ENCODE results near the gene ZNF415.

The ZNF415 gene

DNA sequence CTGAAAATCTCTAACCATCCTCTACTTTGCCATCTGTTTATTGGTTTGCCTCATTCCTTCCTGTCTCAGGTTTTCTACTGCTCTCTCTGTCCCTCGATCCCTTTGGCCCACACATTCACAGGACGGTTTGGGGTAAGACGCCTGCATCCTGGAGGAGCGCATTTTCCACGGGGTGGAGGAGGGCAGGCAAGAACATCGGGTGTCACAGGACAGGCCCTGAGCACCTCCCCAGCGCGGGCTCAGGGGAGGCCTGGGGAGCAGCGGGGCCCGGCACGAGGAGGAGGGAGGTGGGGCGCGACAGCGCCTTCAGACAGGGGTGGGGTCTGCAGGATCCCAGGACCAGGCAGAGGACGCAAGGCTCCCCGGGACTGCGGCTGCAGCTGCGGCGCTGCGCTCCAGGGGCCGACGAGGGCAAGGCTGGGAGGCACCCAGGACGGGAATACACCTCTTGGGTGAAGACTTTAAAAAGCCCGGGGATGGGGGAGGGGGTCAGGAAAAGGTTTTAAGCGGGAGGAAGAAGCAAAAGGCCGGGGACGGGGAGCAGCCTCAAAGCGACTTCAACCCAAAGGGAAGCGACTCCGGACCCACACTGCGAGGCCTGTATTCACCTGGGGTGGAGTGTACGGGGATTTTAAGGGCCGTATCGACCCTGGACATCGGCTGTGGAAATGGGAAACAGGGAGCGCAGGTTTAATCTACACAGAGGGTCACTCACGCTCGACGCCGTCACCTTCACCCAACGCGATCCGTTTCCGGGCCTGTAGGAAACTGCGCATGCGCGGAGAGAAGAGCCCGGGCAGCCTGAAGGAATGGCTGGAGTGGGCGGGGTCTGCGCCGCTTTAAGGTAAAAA is at the start of gene ZNF415:
Gene ZNF415, minus strand, starts transcription at position 770 of the 851 bp plus-strand sequence. CDS start 10,234 bp downstream, outside the sequence.
- H3K27ac ChIP-seq (ENCODE audit: low read length): no peak within 1 kb of the TSS

DNA sequence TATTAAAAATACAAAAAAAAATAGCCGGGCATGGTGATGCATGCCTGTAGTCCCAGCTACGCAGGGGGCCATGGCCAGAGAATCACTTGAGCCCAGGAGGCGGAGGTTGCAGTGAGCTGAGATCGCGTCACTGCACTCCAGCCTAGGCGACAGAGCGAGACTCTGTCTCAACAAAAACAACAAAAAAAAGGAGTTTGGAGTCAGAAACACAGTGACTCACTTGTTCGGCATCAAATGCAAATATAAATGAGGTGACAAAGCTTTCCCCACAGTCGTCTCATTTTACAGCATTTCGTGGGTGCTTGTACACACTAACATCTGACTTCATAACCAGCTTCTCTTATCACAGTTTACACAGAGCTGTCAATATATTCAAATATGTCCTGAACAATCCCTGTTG is 49.5 kb upstream of the ZNF415 start:
- Histone ChIP-seq H3K36me3 (ENCODE audit: control insufficient read depth, low read depth, low read length) (no peaks in the 10 kb centered on the region), H3K4me3 (ENCODE audit: low read length) (no peak overlapping the region), H3K9ac (ENCODE audit: low read length) (no peak overlapping the region), H3K27me3 (ENCODE audit: control insufficient read depth, insufficient read depth, low read length) (no peaks in the 10 kb centered on the region), H3K9me3 (ENCODE audit: control insufficient read depth, low read depth, low read length) (no peaks in the 10 kb centered on the region), H3K4me1 (ENCODE audit: control insufficient read depth, low read depth, low read length) (no peaks in the 10 kb centered on the region), H3K27ac (ENCODE audit: low read length) (no peak overlapping the region)

More for the DNA sequence above, at the start of gene ZNF415:
- Histone ChIP-seq H3K36me3 (ENCODE audit: control insufficient read depth, low read depth, low read length) (no peaks in the 10 kb centered on the region), H3K9me3 (ENCODE audit: control insufficient read depth, low read depth, low read length) (no peaks in the 10 kb centered on the region), H3K4me1 (ENCODE audit: control insufficient read depth, low read depth, low read length) (peaks cover 3% of the 10 kb centered on the region), H3K27me3 (ENCODE audit: control insufficient read depth, insufficient read depth, low read length) (peaks cover 16% of the 10 kb centered on the region), H3K9ac (ENCODE audit: low read length) (peak within 1 kb of the TSS; percentile 53), H3K4me3 (ENCODE audit: low read length) (peak within 1 kb of the TSS; percentile 90)

DNA sequence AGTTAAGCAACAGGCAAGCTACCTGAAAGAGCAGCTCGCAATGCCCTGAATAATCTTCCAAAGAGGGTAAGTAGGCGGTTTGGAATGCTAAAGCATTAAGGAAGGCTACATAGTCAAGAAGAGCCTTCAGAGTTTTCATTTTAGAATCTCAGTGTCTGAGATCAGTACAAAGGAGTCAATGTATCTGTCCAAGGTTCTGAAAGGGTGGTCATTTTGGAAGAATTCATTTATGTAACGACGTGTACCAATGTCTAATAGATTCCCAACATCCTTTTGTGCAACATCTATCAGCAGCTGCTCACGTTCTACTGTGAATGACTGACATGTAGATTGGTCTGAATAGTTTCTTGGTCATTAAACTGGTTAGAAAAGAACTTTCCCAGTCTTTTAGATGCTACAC is 45.3 kb upstream of the ZNF415 start:
- Histone ChIP-seq H3K9ac (ENCODE audit: low read length) (no peak overlapping the region), H3K4me1 (ENCODE audit: control insufficient read depth, low read depth, low read length) (no peaks in the 10 kb centered on the region), H3K27ac (ENCODE audit: low read length) (no peak overlapping the region), H3K4me3 (ENCODE audit: low read length) (no peak overlapping the region), H3K9me3 (ENCODE audit: control insufficient read depth, low read depth, low read length) (peaks cover 6% of the 10 kb centered on the region), H3K36me3 (ENCODE audit: control insufficient read depth, low read depth, low read length) (no peaks in the 10 kb centered on the region), H3K27me3 (ENCODE audit: control insufficient read depth, insufficient read depth, low read length) (no peaks in the 10 kb centered on the region)

DNA sequence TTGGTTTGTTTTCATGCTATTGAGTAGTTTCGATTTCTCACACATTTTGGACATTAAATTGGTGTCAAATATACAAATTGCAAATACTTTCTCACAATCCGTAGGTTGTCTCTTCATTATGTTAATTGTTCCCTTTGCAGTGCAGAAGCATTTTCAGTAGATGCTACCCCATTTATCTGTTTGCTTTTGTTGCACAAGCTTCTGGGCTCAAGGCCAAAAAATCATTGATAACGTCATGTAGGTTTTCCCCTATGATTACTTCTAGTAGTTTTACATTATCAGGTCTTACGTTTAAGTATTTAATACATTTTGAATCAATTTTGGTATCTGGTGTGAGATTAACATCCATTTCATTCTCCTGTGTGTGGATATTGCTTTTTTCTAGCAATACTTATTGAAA is 40.2 kb upstream of the ZNF415 start:
- H3K9me3 ChIP-seq (ENCODE audit: control insufficient read depth, low read depth, low read length): peaks cover 13% of the 10 kb centered on the region
- H3K9ac ChIP-seq (ENCODE audit: low read length): no peak overlapping the region

DNA sequence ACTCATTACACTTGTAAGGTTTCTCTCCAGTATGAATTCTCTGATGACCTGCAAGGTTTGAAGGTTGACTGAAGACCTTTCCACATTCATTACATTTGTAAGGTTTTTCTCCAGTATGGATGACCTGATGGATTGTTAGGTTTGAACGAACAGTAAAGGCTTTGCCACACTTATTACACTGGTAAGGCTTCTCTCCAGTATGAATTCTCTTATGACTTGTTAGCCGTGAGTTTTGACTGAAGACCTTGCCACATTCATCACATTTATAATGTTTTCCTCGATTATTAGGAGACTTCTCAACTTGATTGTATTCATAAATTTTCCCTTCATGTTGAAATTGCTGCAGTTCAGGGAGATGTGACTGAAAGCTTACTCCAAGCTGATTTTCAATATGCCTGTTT is 33.0 kb upstream of the ZNF415 start:
- Histone ChIP-seq H3K27ac (ENCODE audit: low read length) (no peak overlapping the region), H3K9ac (ENCODE audit: low read length) (no peak overlapping the region), H3K27me3 (ENCODE audit: control insufficient read depth, insufficient read depth, low read length) (no peaks in the 10 kb centered on the region), H3K4me3 (ENCODE audit: low read length) (no peak overlapping the region), H3K4me1 (ENCODE audit: control insufficient read depth, low read depth, low read length) (no peaks in the 10 kb centered on the region), H3K9me3 (ENCODE audit: control insufficient read depth, low read depth, low read length) (peaks cover 36% of the 10 kb centered on the region), H3K36me3 (ENCODE audit: control insufficient read depth, low read depth, low read length) (peaks cover 5% of the 10 kb centered on the region)

More for the DNA sequence above, 40.2 kb upstream of the ZNF415 start:
- Histone ChIP-seq H3K4me3 (ENCODE audit: low read length) (no peak overlapping the region), H3K36me3 (ENCODE audit: control insufficient read depth, low read depth, low read length) (no peaks in the 10 kb centered on the region), H3K27ac (ENCODE audit: low read length) (no peak overlapping the region), H3K27me3 (ENCODE audit: control insufficient read depth, insufficient read depth, low read length) (no peaks in the 10 kb centered on the region), H3K4me1 (ENCODE audit: control insufficient read depth, low read depth, low read length) (no peaks in the 10 kb centered on the region)

DNA sequence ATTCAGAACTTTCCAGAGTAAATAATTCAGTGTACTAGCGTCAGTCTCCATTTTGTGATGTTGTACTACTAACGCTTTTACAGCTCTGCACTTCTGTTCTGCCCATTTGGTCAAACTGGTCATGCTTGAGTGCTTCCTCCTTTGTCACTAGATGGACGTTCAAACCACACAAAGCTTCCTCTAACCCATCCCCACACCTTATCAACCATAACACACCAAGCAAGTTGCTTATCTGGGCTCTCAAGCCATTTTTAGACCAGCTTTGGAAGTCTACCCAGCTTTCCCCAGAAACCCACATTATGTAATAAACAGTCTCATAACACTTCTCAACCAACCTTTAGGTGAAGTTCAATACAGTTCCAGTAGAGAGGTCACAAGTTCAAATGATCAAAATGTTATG is 28.4 kb upstream of the ZNF415 start:
- Histone ChIP-seq H3K27ac (ENCODE audit: low read length) (no peak overlapping the region), H3K9me3 (ENCODE audit: control insufficient read depth, low read depth, low read length) (peaks cover 23% of the 10 kb centered on the region), H3K4me3 (ENCODE audit: low read length) (no peak overlapping the region), H3K9ac (ENCODE audit: low read length) (no peak overlapping the region), H3K36me3 (ENCODE audit: control insufficient read depth, low read depth, low read length) (peaks cover 5% of the 10 kb centered on the region), H3K27me3 (ENCODE audit: control insufficient read depth, insufficient read depth, low read length) (peaks cover 11% of the 10 kb centered on the region), H3K4me1 (ENCODE audit: control insufficient read depth, low read depth, low read length) (no peaks in the 10 kb centered on the region)

DNA sequence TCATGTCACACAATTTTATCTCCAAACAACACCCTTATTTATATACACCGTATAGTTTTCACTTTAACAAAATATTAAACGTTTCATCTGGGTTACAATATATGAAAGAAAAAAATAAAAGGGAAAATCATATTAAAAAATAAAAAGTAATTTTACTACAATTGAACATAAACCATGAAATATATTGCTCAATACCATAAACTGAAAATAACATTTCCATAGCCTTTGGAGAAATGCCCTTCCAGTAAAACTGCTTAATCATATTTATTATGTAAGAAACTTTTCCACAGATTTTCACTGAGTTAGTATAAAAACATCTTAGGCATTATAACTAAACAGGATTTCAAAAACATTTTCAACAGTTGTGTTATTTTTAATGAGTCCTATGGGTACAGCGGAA is 27.6 kb upstream of the ZNF415 start:
- Histone ChIP-seq H3K9me3 (ENCODE audit: control insufficient read depth, low read depth, low read length) (peaks cover 15% of the 10 kb centered on the region), H3K27me3 (ENCODE audit: control insufficient read depth, insufficient read depth, low read length) (peaks cover 11% of the 10 kb centered on the region), H3K4me1 (ENCODE audit: control insufficient read depth, low read depth, low read length) (no peaks in the 10 kb centered on the region), H3K4me3 (ENCODE audit: low read length) (no peak overlapping the region), H3K36me3 (ENCODE audit: control insufficient read depth, low read depth, low read length) (no peaks in the 10 kb centered on the region), H3K9ac (ENCODE audit: low read length) (no peak overlapping the region), H3K27ac (ENCODE audit: low read length) (no peak overlapping the region)

DNA sequence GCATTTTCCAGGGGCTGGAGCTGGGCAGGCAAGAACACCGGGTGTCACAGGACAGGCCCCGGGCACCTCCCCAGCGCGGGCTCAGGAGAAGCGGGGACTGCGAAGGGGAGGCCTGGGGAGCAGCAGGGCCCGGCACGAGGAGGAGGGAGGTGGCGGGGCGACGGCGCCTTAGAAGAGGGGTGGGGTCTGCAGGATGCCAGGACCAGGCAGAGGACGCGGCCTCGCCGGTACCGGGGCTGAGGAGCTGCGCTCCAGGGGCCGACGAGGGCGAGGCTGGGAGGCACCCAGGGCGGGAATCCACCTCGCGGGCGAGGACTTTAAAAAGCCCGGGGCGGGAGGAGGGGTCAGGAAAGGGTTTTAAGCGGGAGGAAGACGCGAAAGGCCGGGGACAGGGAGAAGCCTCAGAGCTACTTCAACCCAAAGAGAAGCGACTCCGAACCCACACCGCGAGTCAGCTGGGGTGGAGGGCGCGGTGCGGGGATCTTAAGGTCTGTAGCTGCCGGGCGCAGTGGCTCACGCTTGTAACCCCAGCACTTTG is 25.5 kb upstream of the ZNF415 start:
- Histone ChIP-seq H3K27ac (ENCODE audit: low read length) (no peak overlapping the region), H3K27me3 (ENCODE audit: control insufficient read depth, insufficient read depth, low read length) (peaks cover 11% of the 10 kb centered on the region), H3K9ac (ENCODE audit: low read length) (peak overlapping the region; percentile 56), H3K36me3 (ENCODE audit: control insufficient read depth, low read depth, low read length) (peaks cover 3% of the 10 kb centered on the region), H3K4me1 (ENCODE audit: control insufficient read depth, low read depth, low read length) (no peaks in the 10 kb centered on the region), H3K9me3 (ENCODE audit: control insufficient read depth, low read depth, low read length) (no peaks in the 10 kb centered on the region), H3K4me3 (ENCODE audit: low read length) (peak overlapping the region; percentile 78)

DNA sequence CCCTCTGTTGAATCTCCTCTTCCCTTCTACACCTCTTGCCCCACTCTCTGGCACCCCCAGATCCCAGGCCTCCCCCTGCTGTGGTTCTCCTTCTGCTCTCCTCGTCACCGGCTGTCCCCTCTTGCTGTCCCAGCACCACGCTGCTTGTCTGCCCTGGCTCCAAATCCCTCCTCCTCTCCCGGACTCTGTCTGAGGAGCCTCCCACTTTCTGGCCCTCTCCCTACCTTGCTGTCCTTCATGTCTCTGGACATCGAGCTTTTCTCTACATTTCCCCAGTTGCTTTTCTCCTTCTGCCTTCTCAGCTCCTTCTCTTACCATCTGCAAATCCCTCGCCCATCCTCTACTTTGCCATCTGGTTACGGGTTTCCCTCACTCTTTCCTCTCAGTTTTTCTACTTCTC is 24.9 kb upstream of the ZNF415 start:
- Histone ChIP-seq H3K4me3 (ENCODE audit: low read length) (peak overlapping the region; percentile 78), H3K4me1 (ENCODE audit: control insufficient read depth, low read depth, low read length) (no peaks in the 10 kb centered on the region), H3K9ac (ENCODE audit: low read length) (no peak overlapping the region), H3K27me3 (ENCODE audit: control insufficient read depth, insufficient read depth, low read length) (peaks cover 11% of the 10 kb centered on the region), H3K27ac (ENCODE audit: low read length) (no peak overlapping the region), H3K9me3 (ENCODE audit: control insufficient read depth, low read depth, low read length) (no peaks in the 10 kb centered on the region), H3K36me3 (ENCODE audit: control insufficient read depth, low read depth, low read length) (peaks cover 3% of the 10 kb centered on the region)

DNA sequence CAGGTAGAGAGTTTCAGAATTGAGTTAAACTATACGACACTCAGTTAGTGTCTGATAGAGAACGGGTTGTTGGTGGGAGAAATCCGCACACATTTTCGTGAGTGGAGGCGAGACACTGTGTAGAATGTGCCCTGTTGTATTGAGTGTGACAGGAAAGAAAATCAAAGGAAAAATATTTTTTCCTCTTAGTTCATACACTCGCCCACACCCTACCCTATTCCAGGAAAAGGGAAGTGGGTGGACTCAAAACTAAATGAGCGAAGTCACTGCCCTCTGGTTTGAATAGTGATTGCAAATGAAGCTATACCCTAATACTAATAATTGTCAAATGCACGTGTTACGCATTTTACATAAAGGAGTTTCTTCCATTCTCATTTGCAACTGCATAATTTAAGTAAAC is 24.1 kb upstream of the ZNF415 start:
- Histone ChIP-seq H3K9ac (ENCODE audit: low read length) (no peak overlapping the region), H3K9me3 (ENCODE audit: control insufficient read depth, low read depth, low read length) (no peaks in the 10 kb centered on the region), H3K27me3 (ENCODE audit: control insufficient read depth, insufficient read depth, low read length) (peaks cover 11% of the 10 kb centered on the region), H3K4me1 (ENCODE audit: control insufficient read depth, low read depth, low read length) (no peaks in the 10 kb centered on the region), H3K4me3 (ENCODE audit: low read length) (no peak overlapping the region), H3K27ac (ENCODE audit: low read length) (no peak overlapping the region), H3K36me3 (ENCODE audit: control insufficient read depth, low read depth, low read length) (peaks cover 3% of the 10 kb centered on the region)

DNA sequence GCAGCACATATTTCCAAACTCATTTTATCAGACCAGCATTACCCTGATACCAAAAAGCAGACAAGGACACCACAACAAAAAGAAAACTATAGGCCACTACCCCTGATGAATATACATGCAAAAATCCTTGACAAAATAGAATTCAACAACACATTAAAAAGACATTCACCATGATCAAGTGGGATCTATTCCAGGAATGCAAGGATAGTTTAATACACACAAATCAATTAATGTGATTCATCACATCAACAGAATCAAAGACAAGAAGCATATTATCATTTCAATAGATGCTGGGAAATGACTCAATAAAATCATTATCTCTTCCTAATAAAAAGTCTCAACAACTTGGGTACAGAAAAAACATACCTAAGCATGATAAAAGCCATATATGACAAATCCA is 14.9 kb upstream of the ZNF415 start:
- no peak overlapping the region for H3K27ac ChIP-seq (ENCODE audit: low read length)
- H3K36me3 ChIP-seq (ENCODE audit: control insufficient read depth, low read depth, low read length): peaks cover 18% of the 10 kb centered on the region
- H3K4me1 ChIP-seq (ENCODE audit: control insufficient read depth, low read depth, low read length): no peaks in the 10 kb centered on the region
- H3K9ac ChIP-seq (ENCODE audit: low read length): no peak overlapping the region
- no peaks in the 10 kb centered on the region for H3K27me3 ChIP-seq (ENCODE audit: control insufficient read depth, insufficient read depth, low read length)
- no peak overlapping the region for H3K4me3 ChIP-seq (ENCODE audit: low read length)
- peaks cover 18% of the 10 kb centered on the region for H3K9me3 ChIP-seq (ENCODE audit: control insufficient read depth, low read depth, low read length)

DNA sequence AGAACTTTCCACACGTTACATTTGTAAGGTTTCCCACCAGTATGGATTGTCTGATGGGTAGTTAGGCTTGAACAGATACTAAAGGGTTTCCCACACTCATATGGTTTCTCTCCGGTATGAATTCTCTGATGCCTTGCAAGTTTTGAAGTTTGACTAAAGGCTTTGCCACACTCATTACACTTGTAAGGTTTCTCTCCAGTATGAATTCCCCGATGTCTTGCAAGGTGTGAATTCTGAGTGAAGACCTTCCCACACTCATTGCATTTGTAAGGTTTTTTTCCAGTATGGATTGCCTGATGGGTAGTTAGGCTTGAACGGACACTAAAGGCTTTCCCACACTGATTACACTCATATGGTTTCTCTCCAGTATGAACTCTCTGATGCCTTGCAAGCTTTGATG is 7.6 kb upstream of the ZNF415 start:
- Histone ChIP-seq H3K36me3 (ENCODE audit: control insufficient read depth, low read depth, low read length) (peaks cover 18% of the 10 kb centered on the region), H3K4me3 (ENCODE audit: low read length) (no peak overlapping the region), H3K9me3 (ENCODE audit: control insufficient read depth, low read depth, low read length) (peaks cover 47% of the 10 kb centered on the region), H3K4me1 (ENCODE audit: control insufficient read depth, low read depth, low read length) (no peaks in the 10 kb centered on the region), H3K9ac (ENCODE audit: low read length) (no peak overlapping the region), H3K27me3 (ENCODE audit: control insufficient read depth, insufficient read depth, low read length) (no peaks in the 10 kb centered on the region), H3K27ac (ENCODE audit: low read length) (no peak overlapping the region)
